Endothelial cell of umbilical vein (primary cell): ENCODE measurements around the gene MTX1. TPM values are rescaled to one million over a fixed set of nuclear protein-coding genes. Genes with fewer than 3 reads are reported as not detected.

ENCODE experiments used
- BruUV-seq: library from RNA; stranded (reverse); fragments of 400-500 nt; replicated peaks from 2 replicates; lab custom pipeline; 2021; lab: Mats Ljungman, UMichigan
- CTCF ChIA-PET: fragments of 300-600, 350-600 bp; sonication (Branson Sonifier 250); formaldehyde crosslinking; loops from one replicate; lab custom pipeline; 2021; ENCODE audit warnings: antibody characterized with exemption, inconsistent platforms; lab: Charles Lee
- POLR2A ChIA-PET: fragments of 300-600, 350-600 bp; sonication (Branson Sonifier 250); formaldehyde crosslinking; loops from one replicate; lab custom pipeline; 2021; ENCODE audit warnings: antibody characterized with exemption, inconsistent platforms; lab: Charles Lee
- DNase-seq: peaks from one replicate; pipeline ENCODE4 v3.0.0-alpha.2; 2011; ENCODE audit warnings: low read depth, low spot score
- FAIRE-seq: peaks from 2 replicates; lab custom pipeline; 2011; peaks lifted over from hg19 to GRCh38; lab: Jason Lieb, UNC
- H2AFZ ChIP-seq: 2 replicates; pipeline ENCODE4 v1.6.0; 2012; ENCODE audit warnings: low read depth, low read length, control low read depth, inconsistent platforms
- H3K27ac ChIP-seq: 2 replicates; pipeline ENCODE4 v1.5.1; 2011; ENCODE audit warnings: low read depth, mild to moderate bottlenecking, control low read depth, low read length, moderate library complexity; ENCODE audit not compliant: insufficient read depth
- H3K27me3 ChIP-seq, 2 experiments: 2 replicates each; pipeline versions ENCODE4 v1.6.0 to v1.6.1; 2011; ENCODE audit warnings: low read length in 2 of 2, mixed read lengths in 1 of 2; ENCODE audit not compliant: control insufficient read depth in 2 of 2, insufficient read depth in 2 of 2
- H3K36me3 ChIP-seq, 2 experiments: 2 replicates in 1 of 2; 3 replicates in 1 of 2; pipeline ENCODE4 v1.5.1; 2011; ENCODE audit warnings: low read length in 2 of 2, mild to moderate bottlenecking in 1 of 2, moderate library complexity in 1 of 2; ENCODE audit not compliant: control insufficient read depth in 2 of 2, insufficient read depth in 2 of 2; ENCODE audit errors: extremely low read depth in 1 of 2
- H3K4me1 ChIP-seq: 3 replicates; pipeline ENCODE4 v1.5.1; 2011; ENCODE audit warnings: mild to moderate bottlenecking, low read length; ENCODE audit not compliant: control insufficient read depth, insufficient read depth; ENCODE audit errors: extremely low read depth
- H3K4me2 ChIP-seq: 2 replicates; pipeline ENCODE4 v1.6.1; 2011; ENCODE audit warnings: low read length, control low read depth, mixed read lengths; ENCODE audit not compliant: insufficient read depth
- H3K4me3 ChIP-seq, 3 experiments: fragments of 200-600 bp in 1 of 3; sonication (generic), shearing (Covaris generic) in 1 of 3; replicated peaks in 1 of 3; 2 replicates each; pipeline ENCODE4 v1.5.1; 2011 to 2016; ENCODE audit warnings: control low read depth in 3 of 3, low read length in 3 of 3, mild to moderate bottlenecking in 2 of 3, inconsistent platforms in 1 of 3, low read depth in 1 of 3, moderate library complexity in 1 of 3; ENCODE audit not compliant: insufficient read depth in 1 of 3
- H3K79me2 ChIP-seq: 2 replicates; pipeline ENCODE4 v1.6.0; 2012; ENCODE audit warnings: low read length, inconsistent platforms; ENCODE audit not compliant: control insufficient read depth, insufficient read depth
- H3K9ac ChIP-seq: replicated peaks from 2 replicates; pipeline ENCODE3; 2011; ENCODE audit warnings: low read length, control low read depth; ENCODE audit not compliant: insufficient read depth; ENCODE audit errors: extremely low read depth
- H3K9me1 ChIP-seq: replicated peaks from 3 replicates; pipeline ENCODE4 v1.6.0; 2011; ENCODE audit warnings: mild to moderate bottlenecking, low read length; ENCODE audit not compliant: control insufficient read depth, insufficient read depth; ENCODE audit errors: extremely low read depth
- H3K9me3 ChIP-seq: replicated peaks from 2 replicates; pipeline ENCODE4 v1.5.1; 2012; ENCODE audit warnings: low read length, inconsistent platforms; ENCODE audit not compliant: control insufficient read depth, insufficient read depth
- H4K20me1 ChIP-seq: replicated peaks from 2 replicates; pipeline ENCODE3; 2011; ENCODE audit warnings: mild to moderate bottlenecking, low read length; ENCODE audit not compliant: control insufficient read depth, insufficient read depth; ENCODE audit errors: extremely low read depth
- GATA2 ChIP-seq: IDR thresholded peaks from 2 replicates; pipeline ENCODE4 v1.7.0; 2011; ENCODE audit warnings: low read depth, mild to moderate bottlenecking, moderate library complexity, mixed read lengths, low read length; ENCODE audit not compliant: insufficient read length, insufficient read depth
- JUN ChIP-seq: IDR thresholded peaks from 2 replicates; pipeline ENCODE4 v1.6.1; 2011; ENCODE audit warnings: borderline replicate concordance, low read depth; ENCODE audit not compliant: insufficient read length, insufficient read depth
- MYC ChIP-seq: IDR thresholded peaks from one replicate; pipeline ENCODE4 v1.6.1; 2011; ENCODE audit warnings: mild to moderate bottlenecking, low read depth, low read length
- POLR2A ChIP-seq: IDR thresholded peaks from 2 replicates; pipeline ENCODE4 v1.6.1; 2012; ENCODE audit warnings: low read depth, mild to moderate bottlenecking, control low read depth, low read length
- dilution Hi-C: fragments of 300-500 bp; cut with MboI; formaldehyde crosslinking; loops from one replicate; pipeline ENCODE4 v1.15.0; 2019; ENCODE audit warnings: low sequenced_read_pairs; ENCODE audit not compliant: extremely low pct_ligation_motif_present
- intact Hi-C: fragments of 100-400 bp; cut with micrococcal nuclease; formaldehyde crosslinking; loops from one replicate; pipeline ENCODE4 v1.10.0; 2022
- polyA plus RNA-seq, 4 experiments: library from polyadenylated mRNA; depleted of rRNA in 3 of 4; stranded (reverse) in 3 of 4; unstranded in 1 of 4; fragments of >200 nt; gene quantifications; 2 replicates each; pipeline versions ENCODE4 v1.2.1 to v1.2.3, GENCODE V29; 2011 to 2012; ENCODE audit warnings: missing spikeins in 1 of 4
- total RNA-seq: library from RNA; stranded (reverse); gene quantifications from 2 replicates; pipeline ENCODE4 v1.2.3, GENCODE V29; 2021
- TF ChIP-seq, protein P1 (sequence below), 2 donors: IDR thresholded peaks; 1 replicate in 1 of 2; 2 replicates in 1 of 2; pipeline ENCODE4 v1.5.1; 2011; ENCODE audit warnings: low read length in 2 of 2, mild to moderate bottlenecking in 2 of 2, moderate library complexity in 2 of 2, control low read depth in 1 of 2, inconsistent platforms in 1 of 2, low read depth in 1 of 2; ENCODE audit not compliant: insufficient read depth in 1 of 2; ENCODE audit errors: extremely low read depth in 1 of 2
- TF ChIP-seq, protein P2 (sequence below): IDR thresholded peaks from 2 replicates; pipeline ENCODE4 v1.6.1; 2011; ENCODE audit not compliant: insufficient read depth, insufficient read length

The MTX1 gene
- total and polyA plus RNA-seq, 2 donors (not counting 3 experiments of a cell fraction or from before 2014, with no cell fraction given), result 53.0 to 109 TPM

GRCh38 chr1:155196893-155197638 lies 11.4 kb upstream of the MTX1 start:
- no peak overlapping the region for H3K4me2 ChIP-seq
- intact Hi-C loops, result no loop called here
- no peak overlapping the region for H3K27ac ChIP-seq
- no peaks in the 10 kb centered on the region for H3K79me2 ChIP-seq
- no peak overlapping the region for H2AFZ ChIP-seq
- ChIA-PET CTCF (no interaction called here), POLR2A (no interaction called here)
- DNase-seq, result no peak
- TF ChIP-seq MYC (no peak), GATA2 (no peak), POLR2A (no peak), JUN (no peak)
- H3K27me3 ChIP-seq, result no peaks in the 10 kb centered on the region
- no peak for FAIRE-seq
- H3K9me1 ChIP-seq, result no peaks in the 10 kb centered on the region
- no peaks in the 10 kb centered on the region for H3K9me3 ChIP-seq
- peaks cover 13% of the 10 kb centered on the region for H3K4me1 ChIP-seq
- BruUV-seq, result no TSS peak
- no peak overlapping the region for H3K9ac ChIP-seq
- no peaks in the 10 kb centered on the region for H4K20me1 ChIP-seq
- no peak overlapping the region for H3K4me3 ChIP-seq
- dilution Hi-C loops, result no loop called here
- H3K36me3 ChIP-seq, result peaks cover 0 to 3% of the 10 kb centered on the region in 2 experiments

DNA sequence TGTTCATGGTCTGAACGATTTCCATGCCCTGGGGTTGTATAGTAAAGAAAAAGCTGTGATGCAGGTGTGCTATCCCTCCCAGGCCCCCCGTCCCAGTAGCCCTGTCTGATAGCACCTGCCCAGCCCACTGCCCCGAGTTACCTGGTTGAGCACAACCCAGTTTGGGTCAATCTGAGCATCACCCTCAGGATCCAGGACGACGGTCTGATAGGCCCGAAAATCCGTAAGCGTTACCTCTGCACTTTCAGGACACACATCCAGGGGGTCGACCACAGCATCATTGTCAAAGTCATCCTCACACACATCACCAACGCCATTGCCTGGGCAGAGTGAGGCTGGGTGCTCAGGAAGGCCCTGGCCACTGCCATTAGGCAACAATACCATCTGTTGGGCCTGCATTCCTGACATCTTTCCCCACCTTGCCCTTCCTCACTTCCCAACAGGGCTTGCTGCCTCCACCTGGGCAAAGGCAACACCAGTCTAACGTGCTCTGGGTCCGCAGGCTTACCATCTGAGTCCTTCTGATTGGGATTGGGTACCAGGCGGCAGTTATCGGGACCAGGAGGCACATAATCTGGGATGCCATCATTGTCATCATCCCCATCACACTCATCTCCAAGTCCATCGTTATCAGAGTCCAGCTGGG lies 10.5 kb upstream of the MTX1 start:
- CTCF ChIA-PET, result no interaction called here
- no peaks in the 10 kb centered on the region for H3K27me3 ChIP-seq
- POLR2A ChIA-PET, result no interaction called here
- FAIRE-seq (no peak), DNase-seq (no peak)
- intact Hi-C loops, result no loop called here
- H3K4me2 ChIP-seq, result no peak overlapping the region
- no peaks in the 10 kb centered on the region for H3K79me2 ChIP-seq
- dilution Hi-C loops, result no loop called here
- BruUV-seq, result no TSS peak
- no peaks in the 10 kb centered on the region for H3K9me3 ChIP-seq
- H2AFZ ChIP-seq, result no peak overlapping the region
- H3K4me3 ChIP-seq, result no peak overlapping the region
- TF ChIP-seq JUN (no peak), GATA2 (no peak), POLR2A (no peak)
- TF ChIP-seq, protein P1, sequence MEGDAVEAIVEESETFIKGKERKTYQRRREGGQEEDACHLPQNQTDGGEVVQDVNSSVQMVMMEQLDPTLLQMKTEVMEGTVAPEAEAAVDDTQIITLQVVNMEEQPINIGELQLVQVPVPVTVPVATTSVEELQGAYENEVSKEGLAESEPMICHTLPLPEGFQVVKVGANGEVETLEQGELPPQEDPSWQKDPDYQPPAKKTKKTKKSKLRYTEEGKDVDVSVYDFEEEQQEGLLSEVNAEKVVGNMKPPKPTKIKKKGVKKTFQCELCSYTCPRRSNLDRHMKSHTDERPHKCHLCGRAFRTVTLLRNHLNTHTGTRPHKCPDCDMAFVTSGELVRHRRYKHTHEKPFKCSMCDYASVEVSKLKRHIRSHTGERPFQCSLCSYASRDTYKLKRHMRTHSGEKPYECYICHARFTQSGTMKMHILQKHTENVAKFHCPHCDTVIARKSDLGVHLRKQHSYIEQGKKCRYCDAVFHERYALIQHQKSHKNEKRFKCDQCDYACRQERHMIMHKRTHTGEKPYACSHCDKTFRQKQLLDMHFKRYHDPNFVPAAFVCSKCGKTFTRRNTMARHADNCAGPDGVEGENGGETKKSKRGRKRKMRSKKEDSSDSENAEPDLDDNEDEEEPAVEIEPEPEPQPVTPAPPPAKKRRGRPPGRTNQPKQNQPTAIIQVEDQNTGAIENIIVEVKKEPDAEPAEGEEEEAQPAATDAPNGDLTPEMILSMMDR (IDR thresholded peaks at IDR 0.05; ENCODE audit: extremely low read depth in 1 of 2, insufficient read depth in 1 of 2, low read depth in 1 of 2, low read length in 2 of 2), result no peak
- TF ChIP-seq, protein P2, sequence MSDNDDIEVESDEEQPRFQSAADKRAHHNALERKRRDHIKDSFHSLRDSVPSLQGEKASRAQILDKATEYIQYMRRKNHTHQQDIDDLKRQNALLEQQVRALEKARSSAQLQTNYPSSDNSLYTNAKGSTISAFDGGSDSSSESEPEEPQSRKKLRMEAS, result no peak
- peaks cover 12% of the 10 kb centered on the region for H3K4me1 ChIP-seq
- no peak overlapping the region for H3K9ac ChIP-seq
- no peaks in the 10 kb centered on the region for H3K9me1 ChIP-seq
- no peak overlapping the region for H3K27ac ChIP-seq
- H4K20me1 ChIP-seq, result no peaks in the 10 kb centered on the region
- H3K36me3 ChIP-seq, result peaks cover 0 to 3% of the 10 kb centered on the region in 2 experiments
